K562 (cell line): ENCODE data around the gene CDC37. TPM values are rescaled to one million over a fixed set of nuclear protein-coding genes. Genes with fewer than 3 reads are reported as not detected.

Experiments
- KAT7 ChIP-seq: sonication (generic); formaldehyde crosslinking; IDR thresholded peaks from 2 replicates; pipeline ENCODE4 v1.8.0; 2022; ENCODE audit warnings: missing genetic modification reagents, mild to moderate bottlenecking, borderline replicate concordance
- NR3C1 ChIP-seq: sonication (generic); formaldehyde crosslinking; IDR thresholded peaks from 2 replicates; pipeline ENCODE4 v1.8.1; 2022; ENCODE audit warnings: missing genetic modification reagents
- POLR2H ChIP-seq: IDR thresholded peaks from 2 replicates; pipeline ENCODE4 v1.6.1; 2016; ENCODE audit warnings: missing genetic modification characterization, low read depth, mild to moderate bottlenecking, control low read depth, missing compliant biosample characterization, moderate library complexity
- SMAD3 ChIP-seq: fragments of 450-650 bp; formaldehyde crosslinking; conservative IDR thresholded peaks from 2 replicates; pipeline ENCODE4 v1.4.0; 2020; ENCODE audit warnings: mild to moderate bottlenecking
- SRSF9 ChIP-seq: fragments of 200-400 bp; formaldehyde crosslinking; IDR thresholded peaks from 2 replicates; pipeline ENCODE4 v1.6.1; 2017; ENCODE audit warnings: low read depth, low read length, borderline replicate concordance
- polyA plus RNA-seq, 8 experiments: library from polyadenylated mRNA; depleted of rRNA in 4 of 8; stranded (reverse) in 5 of 8; unstranded in 3 of 8; fragments of >200 nt; fragmentation: Nextera tagmentation in 2 of 8; fragmentation: Illumina TruSeq in 1 of 8; extraction: Ambion mirVana in 2 of 8; extraction: Trizol in 1 of 8; gene quantifications; 2 replicates each; pipeline versions ENCODE4 v1.2.1 to v1.2.3, GENCODE V29; 2011 to 2014; ENCODE audit warnings: inconsistent platforms in 1 of 8, missing spikeins in 1 of 8
- total RNA-seq, 7 experiments: library from RNA; depleted of rRNA in 6 of 7; stranded (reverse); fragments of >200 nt in 6 of 7; fragmentation: Illumina TruSeq in 2 of 7; extraction: Trizol in 2 of 7; gene quantifications; 2 replicates each; pipeline versions ENCODE4 v1.2.1 to v1.2.3, GENCODE V29; 2011 to 2021; ENCODE audit warnings: low replicate concordance in 1 of 7
- TF ChIP-seq, protein P1 (sequence below): fragments of 450-650 bp; formaldehyde crosslinking; IDR thresholded peaks from 2 replicates; pipeline ENCODE4 v1.4.0; 2020; ENCODE audit warnings: mild to moderate bottlenecking, mixed read lengths
- TF ChIP-seq, protein P2 (sequence below): fragments of 450-650 bp; formaldehyde crosslinking; IDR thresholded peaks from 2 replicates; pipeline ENCODE4 v1.4.0; 2020; ENCODE audit warnings: mild to moderate bottlenecking, moderate library complexity
- TF ChIP-seq, protein P3 (sequence below), 2 experiments: fragments of 450-650 bp; IDR thresholded peaks; 2 replicates each; pipeline ENCODE4 v1.6.1; 2016
- TF ChIP-seq, protein P4 (sequence below): fragments of 450-650 bp; IDR thresholded peaks from 2 replicates; pipeline ENCODE4 v1.6.1; 2016; ENCODE audit warnings: low read depth
- TF ChIP-seq, protein P5 (sequence below): fragments of 250-450 bp; sonication (Bioruptor Pico); IDR thresholded peaks from 2 replicates; pipeline ENCODE4 v1.5.0; 2021; ENCODE audit warnings: mild to moderate bottlenecking, moderate library complexity

The CDC37 gene
- total and polyA plus RNA-seq, 9 of the 15 experiments (the other 6 are each of a cell fraction or from before 2014, with no cell fraction given), result 6.6 to 538 (median 227) TPM

DNA sequence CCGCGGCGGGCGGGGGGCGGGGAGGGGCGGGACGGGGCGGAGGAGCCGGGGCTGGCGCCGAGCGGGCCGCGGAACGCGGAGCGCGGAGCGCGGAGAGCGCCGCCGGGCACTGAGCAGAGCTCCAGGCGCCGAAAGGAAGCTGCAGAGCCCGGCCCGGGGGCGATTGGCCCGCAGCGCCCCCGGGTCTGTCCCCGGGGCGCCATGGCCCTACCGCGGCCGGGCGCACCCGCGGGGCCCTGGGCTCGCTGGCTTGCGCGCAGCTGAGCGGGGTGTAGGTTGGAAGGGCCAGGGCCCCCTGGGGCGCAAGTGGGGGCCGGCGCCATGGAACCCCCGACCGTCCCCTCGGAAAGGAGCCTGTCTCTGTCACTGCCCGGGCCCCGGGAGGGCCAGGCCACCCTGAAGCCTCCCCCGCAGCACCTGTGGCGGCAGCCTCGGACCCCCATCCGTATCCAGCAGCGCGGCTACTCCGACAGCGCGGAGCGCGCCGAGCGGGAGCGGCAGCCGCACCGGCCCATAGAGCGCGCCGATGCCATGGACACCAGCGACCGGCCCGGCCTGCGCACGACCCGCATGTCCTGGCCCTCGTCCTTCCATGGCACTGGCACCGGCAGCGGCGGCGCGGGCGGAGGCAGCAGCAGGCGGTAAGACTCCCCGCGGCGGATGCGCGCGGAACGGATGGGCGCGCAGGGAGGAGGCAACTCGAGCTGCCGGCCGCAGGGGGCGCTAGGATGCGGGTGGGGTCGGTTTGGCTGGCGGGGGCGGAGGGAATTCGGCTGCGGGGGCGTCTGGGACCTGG lies 17.3 kb upstream of the CDC37 start, which contains the start of gene PDE4A (continued):
- no peak for TF ChIP-seq SMAD3 (CRISPR knock-in tag)
- TF ChIP-seq, protein P1, sequence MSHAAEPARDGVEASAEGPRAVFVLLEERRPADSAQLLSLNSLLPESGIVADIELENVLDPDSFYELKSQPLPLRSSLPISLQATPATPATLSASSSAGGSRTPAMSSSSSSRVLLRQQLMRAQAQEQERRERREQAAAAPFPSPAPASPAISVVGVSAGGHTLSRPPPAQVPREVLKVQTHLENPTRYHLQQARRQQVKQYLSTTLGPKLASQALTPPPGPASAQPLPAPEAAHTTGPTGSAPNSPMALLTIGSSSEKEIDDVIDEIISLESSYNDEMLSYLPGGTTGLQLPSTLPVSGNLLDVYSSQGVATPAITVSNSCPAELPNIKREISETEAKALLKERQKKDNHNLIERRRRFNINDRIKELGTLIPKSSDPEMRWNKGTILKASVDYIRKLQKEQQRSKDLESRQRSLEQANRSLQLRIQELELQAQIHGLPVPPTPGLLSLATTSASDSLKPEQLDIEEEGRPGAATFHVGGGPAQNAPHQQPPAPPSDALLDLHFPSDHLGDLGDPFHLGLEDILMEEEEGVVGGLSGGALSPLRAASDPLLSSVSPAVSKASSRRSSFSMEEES (CRISPR knock-in tag), result no peak
- TF ChIP-seq, protein P2, sequence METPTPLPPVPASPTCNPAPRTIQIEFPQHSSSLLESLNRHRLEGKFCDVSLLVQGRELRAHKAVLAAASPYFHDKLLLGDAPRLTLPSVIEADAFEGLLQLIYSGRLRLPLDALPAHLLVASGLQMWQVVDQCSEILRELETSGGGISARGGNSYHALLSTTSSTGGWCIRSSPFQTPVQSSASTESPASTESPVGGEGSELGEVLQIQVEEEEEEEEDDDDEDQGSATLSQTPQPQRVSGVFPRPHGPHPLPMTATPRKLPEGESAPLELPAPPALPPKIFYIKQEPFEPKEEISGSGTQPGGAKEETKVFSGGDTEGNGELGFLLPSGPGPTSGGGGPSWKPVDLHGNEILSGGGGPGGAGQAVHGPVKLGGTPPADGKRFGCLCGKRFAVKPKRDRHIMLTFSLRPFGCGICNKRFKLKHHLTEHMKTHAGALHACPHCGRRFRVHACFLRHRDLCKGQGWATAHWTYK (CRISPR knock-in tag), result no peak
- no peak for TF ChIP-seq SRSF9
- TF ChIP-seq POLR2H (tag), result no peak
- no peak for TF ChIP-seq KAT7
- TF ChIP-seq, protein P3, sequence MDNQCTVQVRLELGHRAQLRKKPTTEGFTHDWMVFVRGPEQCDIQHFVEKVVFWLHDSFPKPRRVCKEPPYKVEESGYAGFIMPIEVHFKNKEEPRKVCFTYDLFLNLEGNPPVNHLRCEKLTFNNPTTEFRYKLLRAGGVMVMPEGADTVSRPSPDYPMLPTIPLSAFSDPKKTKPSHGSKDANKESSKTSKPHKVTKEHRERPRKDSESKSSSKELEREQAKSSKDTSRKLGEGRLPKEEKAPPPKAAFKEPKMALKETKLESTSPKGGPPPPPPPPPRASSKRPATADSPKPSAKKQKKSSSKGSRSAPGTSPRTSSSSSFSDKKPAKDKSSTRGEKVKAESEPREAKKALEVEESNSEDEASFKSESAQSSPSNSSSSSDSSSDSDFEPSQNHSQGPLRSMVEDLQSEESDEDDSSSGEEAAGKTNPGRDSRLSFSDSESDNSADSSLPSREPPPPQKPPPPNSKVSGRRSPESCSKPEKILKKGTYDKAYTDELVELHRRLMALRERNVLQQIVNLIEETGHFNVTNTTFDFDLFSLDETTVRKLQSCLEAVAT (IDR thresholded peaks at IDR 0.05), result no peak
- no peak for TF ChIP-seq NR3C1 (CRISPR knock-in tag)
- TF ChIP-seq, protein P4, sequence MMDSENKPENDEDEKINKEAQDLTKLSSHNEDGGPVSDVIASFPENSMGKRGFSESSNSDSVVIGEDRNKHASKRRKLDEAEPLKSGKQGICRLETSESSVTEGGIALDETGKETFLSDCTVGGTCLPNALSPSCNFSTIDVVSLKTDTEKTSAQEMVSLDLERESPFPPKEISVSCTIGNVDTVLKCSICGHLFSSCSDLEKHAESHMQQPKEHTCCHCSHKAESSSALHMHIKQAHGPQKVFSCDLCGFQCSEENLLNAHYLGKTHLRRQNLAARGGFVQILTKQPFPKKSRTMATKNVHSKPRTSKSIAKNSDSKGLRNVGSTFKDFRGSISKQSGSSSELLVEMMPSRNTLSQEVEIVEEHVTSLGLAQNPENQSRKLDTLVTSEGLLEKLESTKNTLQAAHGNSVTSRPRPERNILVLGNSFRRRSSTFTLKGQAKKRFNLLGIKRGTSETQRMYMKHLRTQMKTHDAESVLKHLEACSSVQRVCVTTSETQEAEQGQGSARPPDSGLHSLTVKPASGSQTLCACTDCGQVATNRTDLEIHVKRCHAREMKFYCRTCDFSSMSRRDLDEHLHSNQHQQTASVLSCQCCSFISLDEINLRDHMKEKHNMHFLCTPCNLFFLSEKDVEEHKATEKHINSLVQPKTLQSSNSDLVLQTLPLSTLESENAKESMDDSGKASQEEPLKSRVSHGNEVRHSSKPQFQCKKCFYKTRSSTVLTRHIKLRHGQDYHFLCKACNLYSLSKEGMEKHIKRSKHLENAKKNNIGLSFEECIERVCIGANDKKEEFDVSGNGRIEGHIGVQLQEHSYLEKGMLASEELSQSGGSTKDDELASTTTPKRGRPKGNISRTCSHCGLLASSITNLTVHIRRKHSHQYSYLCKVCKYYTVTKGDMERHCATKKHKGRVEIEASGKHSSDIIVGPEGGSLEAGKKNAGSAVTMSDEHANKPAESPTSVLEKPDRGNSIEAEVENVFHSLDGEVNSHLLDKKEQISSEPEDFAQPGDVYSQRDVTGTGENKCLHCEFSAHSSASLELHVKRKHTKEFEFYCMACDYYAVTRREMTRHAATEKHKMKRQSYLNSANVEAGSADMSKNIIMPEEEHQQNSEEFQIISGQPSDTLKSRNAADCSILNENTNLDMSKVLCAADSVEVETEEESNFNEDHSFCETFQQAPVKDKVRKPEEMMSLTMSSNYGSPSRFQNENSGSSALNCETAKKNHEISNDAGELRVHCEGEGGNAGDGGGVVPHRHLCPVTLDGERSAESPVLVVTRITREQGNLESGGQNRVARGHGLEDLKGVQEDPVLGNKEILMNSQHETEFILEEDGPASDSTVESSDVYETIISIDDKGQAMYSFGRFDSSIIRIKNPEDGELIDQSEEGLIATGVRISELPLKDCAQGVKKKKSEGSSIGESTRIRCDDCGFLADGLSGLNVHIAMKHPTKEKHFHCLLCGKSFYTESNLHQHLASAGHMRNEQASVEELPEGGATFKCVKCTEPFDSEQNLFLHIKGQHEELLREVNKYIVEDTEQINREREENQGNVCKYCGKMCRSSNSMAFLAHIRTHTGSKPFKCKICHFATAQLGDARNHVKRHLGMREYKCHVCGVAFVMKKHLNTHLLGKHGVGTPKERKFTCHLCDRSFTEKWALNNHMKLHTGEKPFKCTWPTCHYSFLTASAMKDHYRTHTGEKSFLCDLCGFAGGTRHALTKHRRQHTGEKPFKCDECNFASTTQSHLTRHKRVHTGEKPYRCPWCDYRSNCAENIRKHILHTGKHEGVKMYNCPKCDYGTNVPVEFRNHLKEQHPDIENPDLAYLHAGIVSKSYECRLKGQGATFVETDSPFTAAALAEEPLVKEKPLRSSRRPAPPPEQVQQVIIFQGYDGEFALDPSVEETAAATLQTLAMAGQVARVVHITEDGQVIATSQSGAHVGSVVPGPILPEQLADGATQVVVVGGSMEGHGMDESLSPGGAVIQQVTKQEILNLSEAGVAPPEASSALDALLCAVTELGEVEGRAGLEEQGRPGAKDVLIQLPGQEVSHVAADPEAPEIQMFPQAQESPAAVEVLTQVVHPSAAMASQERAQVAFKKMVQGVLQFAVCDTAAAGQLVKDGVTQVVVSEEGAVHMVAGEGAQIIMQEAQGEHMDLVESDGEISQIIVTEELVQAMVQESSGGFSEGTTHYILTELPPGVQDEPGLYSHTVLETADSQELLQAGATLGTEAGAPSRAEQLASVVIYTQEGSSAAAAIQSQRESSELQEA, result no peak
- TF ChIP-seq, protein P5, sequence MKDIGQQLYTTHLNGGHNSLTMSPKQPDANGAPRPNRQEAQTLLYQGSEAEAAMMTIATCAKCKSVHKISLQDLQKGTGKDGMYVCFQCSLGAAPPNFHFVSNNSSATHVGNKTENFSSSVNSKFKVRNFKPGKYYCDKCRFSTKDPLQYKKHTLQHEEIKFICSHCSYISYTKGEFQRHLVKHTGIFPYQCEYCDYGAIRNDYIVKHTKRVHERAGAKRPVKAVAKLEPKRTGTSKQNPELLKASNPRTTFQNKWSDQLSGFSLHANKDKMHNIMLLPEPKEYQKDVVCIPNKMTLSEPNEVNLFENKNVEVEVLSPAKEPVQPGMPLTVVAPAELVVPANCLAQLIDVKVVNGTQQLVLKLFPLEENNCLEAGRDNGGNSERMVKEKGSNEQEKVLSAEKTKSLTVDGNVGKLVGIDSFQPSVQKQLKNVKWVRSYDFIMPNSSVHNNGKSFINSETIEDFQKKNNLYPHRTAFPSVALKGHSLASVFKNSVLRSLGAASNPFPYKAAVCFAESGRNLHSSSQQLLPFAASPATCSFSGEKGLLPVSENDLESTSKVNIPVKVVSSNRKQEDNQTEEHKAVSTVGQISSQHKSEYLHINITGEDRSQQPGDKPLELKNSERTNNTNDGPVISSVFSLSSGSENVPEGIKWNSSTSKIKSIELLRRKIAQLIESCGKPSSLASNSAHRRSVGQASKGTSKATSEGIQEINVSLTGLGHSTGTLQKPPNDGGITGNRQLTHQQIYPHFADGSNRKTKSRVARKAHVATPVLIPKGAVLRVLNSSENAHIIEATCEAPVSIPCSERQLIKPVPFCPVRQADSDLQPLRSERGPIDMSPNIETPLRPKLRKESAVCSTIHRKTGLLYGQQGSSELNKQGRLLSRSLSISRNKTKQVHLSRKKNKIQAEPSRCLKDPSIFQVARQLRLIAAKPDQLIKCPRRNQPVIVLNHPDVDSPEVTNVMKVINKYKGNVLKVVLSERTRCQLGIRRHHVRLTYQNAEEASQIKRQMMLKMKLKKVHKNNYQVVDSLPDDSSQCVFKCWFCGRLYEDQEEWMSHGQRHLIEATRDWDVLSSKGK, result no peak
